SU-DHL-6 (cell line): ENCODE data around the gene WASF3.

Experiments used
- EZH2phosphoT487 ChIP-seq: fragments of 200-600 bp; sonication (generic), shearing (Covaris generic); conservative IDR thresholded peaks from 2 replicates; pipeline ENCODE4 v1.6.1; 2018; ENCODE audit warnings: mild to moderate bottlenecking, antibody characterized with exemption, low read length, moderate library complexity, mixed read lengths
- TF ChIP-seq, protein P1 (sequence below): fragments of 200-600 bp; sonication (generic); IDR thresholded peaks from one replicate; pipeline ENCODE4 v1.5.1; 2017; ENCODE audit warnings: antibody characterized with exemption, mild to moderate bottlenecking, low read length, moderate library complexity; ENCODE audit not compliant: insufficient read depth, poor library complexity, severe bottlenecking

DNA sequence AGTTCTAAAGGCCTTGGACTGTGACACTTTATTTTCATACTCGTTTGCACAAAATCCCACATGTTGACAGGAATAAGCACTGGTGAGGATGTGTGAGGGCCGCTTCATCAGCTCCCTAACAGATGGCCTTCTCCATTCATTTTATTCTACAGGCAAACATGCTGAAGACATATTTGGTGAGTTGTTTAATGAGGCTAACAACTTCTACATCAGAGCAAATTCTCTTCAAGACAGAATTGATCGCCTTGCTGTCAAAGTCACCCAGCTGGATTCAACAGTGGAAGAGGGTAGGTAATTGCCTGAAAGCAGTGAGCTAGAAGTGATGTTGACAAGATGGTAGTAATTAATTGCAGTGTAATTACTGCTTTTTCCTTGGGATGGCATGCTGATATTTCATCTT, 107.4 kb downstream of the WASF3 start:
- TF ChIP-seq, protein P1, sequence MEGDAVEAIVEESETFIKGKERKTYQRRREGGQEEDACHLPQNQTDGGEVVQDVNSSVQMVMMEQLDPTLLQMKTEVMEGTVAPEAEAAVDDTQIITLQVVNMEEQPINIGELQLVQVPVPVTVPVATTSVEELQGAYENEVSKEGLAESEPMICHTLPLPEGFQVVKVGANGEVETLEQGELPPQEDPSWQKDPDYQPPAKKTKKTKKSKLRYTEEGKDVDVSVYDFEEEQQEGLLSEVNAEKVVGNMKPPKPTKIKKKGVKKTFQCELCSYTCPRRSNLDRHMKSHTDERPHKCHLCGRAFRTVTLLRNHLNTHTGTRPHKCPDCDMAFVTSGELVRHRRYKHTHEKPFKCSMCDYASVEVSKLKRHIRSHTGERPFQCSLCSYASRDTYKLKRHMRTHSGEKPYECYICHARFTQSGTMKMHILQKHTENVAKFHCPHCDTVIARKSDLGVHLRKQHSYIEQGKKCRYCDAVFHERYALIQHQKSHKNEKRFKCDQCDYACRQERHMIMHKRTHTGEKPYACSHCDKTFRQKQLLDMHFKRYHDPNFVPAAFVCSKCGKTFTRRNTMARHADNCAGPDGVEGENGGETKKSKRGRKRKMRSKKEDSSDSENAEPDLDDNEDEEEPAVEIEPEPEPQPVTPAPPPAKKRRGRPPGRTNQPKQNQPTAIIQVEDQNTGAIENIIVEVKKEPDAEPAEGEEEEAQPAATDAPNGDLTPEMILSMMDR = no peak
- no peak for TF ChIP-seq EZH2phosphoT487
